Suppressor macrophage treated with lipopolysaccharide for 1 hour (primary cell): ENCODE data around the gene SORD.
A peak's percentile ranks its signal among the peaks of the same experiment; 100 is the strongest.
"Not testable (repeated sequence)": the region's sequence is repeated elsewhere in the genome, so short reads cannot be mapped to it uniquely, and the experiment has no call there.

Experiments
- DNase-seq, 3 donors: peaks; one replicate each; pipeline ENCODE4 v3.0.0-alpha.2; 2020 to 2022

SORD gene

DNA sequence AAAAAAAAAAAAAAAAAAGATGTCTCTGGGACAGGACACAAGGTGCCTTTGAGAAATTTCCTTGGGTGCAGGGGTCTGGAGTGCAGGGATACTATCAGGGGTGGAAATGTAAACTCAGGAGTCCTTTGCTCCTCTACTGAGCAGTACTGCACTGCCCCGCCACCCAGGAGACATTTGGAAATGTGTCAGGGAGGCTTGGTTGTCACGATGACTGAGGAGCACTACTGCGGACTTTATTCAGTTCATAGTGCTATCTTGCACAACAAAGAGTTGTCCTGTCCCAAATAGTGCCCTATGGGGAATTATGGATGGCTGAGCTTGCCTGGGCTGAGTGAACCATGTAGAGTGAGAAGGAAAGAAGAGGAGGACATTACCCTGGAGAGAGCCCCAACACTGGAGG lies 2.6 kb downstream of the SORD start:
- DNase-seq: not testable (repeated sequence)

DNA sequence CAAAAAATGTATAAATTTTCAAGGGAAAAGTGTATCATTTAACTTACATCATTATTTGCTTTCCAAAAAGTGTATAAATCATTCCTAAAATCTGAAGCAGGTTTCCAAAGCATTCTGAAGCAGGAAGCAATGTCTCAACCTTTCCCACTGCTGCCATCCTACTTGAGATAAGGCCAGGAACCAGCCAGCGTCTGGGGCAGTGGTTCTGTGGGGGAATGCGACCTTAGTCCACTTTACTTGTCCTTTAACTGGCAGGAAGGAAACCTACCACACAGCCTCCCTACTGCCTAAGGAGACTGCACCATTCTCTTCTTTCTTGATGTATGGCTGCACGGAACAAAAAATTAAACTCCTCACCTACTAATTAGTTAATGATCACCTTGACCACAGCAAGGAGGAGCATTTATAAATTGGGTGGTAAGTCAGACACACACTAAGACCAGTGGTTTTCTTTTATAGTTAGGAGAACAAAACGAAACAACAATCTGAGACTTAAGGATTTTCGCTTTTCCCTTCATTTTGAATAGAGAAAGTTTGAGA lies 3.7 kb downstream of the SORD start:
- DNase-seq: no peak

DNA sequence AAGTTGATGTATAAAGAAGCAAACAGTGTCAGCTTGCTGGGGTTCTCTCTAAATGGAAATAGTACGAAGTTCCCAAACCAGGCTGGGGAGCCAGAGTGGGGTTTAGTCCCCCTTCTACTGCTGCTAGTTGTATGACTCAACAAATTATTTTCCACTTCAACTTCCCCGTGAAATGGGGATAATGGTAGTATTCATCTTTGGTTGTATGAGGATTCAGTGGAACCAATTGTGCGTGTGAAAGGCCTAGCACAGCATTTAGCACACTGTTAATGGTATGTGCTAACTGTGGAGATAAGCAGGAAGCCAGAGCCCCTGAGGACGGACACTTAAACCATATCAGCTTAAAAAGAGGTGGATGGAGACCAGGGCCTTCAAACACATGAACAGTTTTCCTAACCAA lies 4.2 kb downstream of the SORD start:
- no peak for DNase-seq

DNA sequence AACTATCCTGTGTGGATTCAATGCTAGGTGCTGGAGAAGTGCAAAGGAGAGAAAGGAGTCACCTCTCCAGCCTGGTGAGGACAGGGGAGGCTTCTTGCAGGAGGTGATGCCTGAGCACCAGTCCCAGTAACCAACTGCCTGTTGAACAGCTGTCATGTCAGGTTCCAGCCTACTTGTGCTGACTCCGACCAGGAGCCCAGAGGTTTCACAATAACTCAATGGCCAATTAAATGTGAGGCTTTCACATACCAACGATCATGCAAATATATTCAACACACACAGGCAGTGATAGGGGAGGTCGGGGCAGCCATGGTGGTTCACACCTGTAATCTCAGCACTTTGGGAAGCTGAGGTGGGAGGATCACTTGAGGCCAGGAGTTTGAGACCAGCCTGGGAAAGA lies 7.7 kb downstream of the SORD start:
- DNase-seq: no peak

- not testable (repeated sequence) for DNase-seq
Observed at GRCh38 chr15:45031522-45032028, 8.6 kb downstream of the SORD start.

- DNase-seq: not testable (repeated sequence)
Observed at GRCh38 chr15:45032501-45032900, 9.5 kb downstream of the SORD start.

DNA sequence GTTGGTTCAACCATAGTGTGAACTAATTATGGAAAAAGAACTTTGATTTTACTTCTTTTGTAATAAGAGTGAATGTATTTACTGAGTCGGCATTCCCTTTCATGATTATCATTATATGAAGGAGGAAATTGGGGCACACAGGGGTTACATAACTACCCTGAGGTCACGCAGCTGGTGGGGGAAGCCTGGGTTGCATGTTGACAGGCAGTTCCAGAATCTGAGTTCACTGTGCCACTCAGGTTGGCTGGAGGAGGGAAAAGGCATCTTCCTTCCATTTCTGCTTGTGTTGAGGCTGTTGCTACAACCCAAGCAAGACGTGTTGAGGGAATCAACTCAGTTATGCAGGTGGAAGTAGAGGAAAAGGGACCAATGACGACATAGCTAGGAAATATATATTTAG lies 11.1 kb downstream of the SORD start:
- DNase-seq: peak in 1 of 3 donors; percentile 9

DNA sequence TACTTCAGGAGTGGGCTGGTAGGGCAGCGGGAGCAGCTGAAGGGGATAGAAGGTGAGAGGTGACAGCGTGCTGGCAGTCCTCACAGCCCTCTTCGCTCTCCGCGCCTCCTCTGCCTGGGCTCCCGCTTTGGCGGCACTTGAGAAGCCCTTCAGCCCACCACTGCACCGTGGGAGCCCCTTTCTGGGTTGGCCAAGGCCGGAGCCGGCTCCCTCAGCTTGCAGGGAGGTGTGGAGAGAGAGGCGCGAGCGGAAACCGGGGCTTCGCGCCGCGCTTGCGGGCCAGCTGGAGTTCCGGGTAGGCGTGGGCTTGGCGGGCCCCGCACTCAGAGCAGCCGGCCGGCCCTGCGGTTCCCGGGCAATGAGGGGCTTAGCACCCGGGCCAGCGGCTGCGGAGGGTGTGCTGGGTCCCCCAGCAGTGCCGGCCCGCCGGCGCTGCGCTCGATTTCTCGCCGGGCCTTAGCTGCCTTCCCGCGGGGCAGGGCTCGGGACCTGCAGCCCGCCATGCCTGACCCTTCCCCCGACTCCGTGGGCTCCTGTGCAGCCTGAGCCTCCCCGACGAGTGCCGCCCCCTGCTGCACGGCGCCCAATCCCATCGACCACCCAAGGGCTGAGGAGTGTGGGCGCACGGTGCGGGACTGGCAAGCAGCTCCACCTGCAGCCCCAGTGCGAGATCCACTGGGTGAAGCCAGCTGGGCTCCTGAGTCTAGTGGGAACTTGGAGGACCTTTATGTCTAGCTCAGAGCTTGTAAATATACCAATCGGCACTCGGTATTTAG lies 11.8 kb downstream of the SORD start:
- not testable (repeated sequence) for DNase-seq

DNA sequence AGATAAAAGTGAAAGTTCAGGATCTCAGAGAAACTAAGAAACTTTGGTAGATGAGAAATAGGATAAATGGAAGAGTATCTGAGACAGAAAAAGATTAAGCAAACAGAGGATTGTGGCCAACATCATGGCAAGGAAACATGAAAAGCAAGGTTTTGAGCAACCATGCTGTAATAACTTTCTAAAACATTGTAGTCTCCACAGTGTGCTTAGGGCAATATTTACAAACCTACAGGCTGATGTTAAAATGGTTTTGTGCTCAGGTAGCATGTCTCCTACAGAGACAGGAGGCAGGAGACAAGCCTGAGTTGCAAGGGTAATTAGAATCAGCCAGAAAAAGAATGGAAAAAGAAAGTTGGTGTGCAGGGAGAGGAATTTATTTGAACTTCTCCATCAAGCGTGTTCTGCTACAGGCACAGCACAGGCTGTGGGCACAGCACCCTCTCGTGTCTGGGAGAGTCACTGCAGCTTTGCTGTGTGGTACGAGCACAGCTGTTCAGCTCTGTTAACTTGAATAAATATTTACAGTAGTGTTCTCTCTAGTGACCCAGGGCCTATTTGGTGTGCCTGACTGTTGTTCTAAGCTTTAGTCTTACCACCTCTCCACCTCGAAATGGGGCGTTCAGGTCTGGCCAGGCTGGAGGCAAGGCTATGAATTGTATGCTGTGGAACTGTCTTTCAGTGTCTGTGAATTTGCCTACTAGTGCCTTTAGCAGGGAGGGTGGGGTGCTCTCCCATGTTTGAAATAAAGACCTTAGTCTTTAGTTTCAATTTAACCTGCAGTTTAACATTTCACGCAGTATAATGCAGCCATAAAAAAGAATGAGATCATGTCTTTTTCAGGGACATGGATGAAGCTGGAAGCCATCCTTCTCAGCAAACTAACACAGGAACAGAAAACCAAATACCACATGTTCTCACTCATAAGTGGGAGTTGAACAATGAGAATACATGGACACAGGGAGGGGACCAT lies 14.1 kb downstream of the SORD start:
- peak; percentile 83 to 84 (median 84) for DNase-seq

- no peak for DNase-seq
Observed at GRCh38 chr15:45037936-45038335, 14.9 kb downstream of the SORD start.

- DNase-seq: not testable (repeated sequence)
Observed at GRCh38 chr15:45040396-45040795, 17.4 kb downstream of the SORD start.

GRCh38 chr15:45041538-45041937 lies 18.5 kb downstream of the SORD start:
- not testable (repeated sequence) for DNase-seq

- not testable (repeated sequence) for DNase-seq
Observed at GRCh38 chr15:45042859-45043258, 19.9 kb downstream of the SORD start.

DNA sequence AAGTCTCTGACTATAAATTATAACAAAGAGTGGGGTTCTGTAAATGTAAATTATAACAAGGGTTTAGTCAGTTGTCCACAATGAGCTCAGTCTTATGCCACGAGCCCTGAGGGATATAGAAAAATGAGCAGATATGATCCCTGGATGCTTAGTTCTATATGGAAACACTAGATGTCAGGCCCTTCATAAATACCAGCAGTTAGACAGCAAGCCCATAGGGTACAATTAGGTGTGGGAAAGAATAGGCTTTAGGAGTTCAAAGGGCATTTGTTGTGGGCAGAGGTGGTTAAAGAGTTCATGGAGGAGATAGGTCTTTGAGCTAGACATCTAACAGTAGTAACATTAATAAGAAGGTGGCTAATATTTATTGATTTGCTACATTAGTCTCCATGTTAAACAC lies 21.3 kb downstream of the SORD start:
- not testable (repeated sequence) for DNase-seq

DNA sequence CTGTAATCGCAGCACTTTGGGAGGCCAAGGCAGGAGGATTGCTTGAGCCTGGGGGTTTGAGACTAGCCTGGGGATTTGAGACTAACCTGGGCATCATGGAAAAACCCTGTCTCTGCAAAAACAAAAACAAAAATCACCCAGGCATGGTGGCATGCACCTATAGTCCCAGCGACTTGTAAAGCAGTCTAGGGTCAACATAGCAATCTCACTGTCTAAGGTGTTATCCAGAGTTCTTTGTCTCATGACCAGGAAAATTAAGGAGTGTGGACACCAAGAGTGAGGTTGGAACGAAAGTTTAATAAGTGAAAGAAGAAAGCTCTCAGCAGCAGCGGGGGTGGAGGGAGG lies 25.4 kb downstream of the SORD start:
- DNase-seq: not testable (repeated sequence)

DNA sequence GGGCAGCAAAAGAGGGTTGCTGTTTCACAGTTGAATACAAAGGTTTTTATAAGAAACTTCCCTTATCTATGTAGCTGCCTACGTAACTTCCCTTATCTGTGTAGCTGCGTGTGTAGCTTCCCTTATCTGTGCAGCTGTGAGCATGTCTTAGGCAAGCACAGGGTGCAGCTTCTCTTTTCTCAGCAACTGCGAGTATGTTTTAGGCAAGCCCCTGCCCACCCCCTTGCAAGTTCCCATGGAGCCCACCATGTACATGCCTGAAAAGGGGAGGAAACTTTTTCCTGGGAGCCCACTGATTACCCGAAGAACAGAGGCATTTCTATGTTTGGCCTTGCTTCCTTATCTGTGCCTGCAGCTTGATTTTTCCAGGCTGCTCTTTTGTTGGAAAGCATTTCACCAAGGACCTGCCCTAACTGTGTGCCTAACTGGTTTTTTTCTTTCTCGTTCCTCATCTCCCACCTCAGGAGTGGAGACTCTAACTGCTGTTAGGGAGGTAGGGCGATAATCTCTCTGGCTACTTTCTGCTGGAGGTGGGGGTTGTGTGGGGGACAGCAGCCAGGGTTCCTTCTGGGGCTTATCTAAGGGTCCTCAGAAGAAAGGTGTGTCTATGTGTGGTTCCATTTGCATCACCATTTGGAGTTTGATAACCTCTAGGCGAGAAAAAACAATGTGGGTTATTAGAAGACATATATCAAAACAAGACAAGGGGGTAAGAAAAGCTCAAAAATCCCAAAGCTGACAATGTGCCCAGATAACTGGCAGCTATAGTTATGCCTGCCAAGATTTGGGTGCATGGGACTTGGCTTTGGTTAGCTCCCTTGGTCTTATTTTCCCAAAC lies 26.0 kb downstream of the SORD start:
- peak; percentile 80 to 88 (median 81) for DNase-seq

DNA sequence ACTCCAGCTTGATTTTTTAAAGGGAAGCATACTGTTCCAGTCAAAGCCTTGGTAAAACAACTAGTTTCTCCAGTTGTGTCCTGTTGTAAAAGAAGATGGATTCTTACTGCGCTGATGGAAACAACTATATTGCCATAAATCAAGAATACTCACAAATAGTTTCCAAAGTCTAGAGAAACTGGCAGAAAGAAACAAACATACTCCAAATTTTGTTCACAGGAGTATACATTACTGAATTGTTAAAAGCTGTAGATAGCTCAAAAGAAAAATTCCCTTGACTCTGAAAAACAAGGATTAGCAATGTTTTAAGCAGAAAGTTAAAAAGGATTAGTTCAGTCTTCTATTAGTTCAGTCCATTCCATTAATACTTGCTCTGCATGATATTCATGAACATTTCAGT lies 27.6 kb downstream of the SORD start:
- no peak for DNase-seq

DNA sequence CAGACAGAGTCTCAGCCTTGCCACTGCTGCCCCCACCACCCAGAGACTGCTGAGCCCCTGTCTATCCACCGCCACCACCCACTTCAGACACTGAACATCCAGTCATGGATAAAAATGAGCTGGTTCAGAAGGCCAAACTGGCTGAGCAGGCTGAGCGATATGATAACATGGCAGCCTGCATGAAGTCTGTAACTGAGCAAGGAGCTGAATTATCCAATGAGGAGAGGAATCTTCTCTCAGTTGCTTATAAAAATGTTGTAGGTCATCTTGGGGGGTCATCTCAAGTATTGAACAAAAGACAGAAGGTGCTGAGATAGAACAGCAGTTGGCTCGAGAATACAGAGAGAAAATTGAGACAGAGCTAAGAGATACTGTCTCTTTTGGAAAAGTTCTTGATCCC lies 29.7 kb downstream of the SORD start:
- not testable (repeated sequence) for DNase-seq

DNA sequence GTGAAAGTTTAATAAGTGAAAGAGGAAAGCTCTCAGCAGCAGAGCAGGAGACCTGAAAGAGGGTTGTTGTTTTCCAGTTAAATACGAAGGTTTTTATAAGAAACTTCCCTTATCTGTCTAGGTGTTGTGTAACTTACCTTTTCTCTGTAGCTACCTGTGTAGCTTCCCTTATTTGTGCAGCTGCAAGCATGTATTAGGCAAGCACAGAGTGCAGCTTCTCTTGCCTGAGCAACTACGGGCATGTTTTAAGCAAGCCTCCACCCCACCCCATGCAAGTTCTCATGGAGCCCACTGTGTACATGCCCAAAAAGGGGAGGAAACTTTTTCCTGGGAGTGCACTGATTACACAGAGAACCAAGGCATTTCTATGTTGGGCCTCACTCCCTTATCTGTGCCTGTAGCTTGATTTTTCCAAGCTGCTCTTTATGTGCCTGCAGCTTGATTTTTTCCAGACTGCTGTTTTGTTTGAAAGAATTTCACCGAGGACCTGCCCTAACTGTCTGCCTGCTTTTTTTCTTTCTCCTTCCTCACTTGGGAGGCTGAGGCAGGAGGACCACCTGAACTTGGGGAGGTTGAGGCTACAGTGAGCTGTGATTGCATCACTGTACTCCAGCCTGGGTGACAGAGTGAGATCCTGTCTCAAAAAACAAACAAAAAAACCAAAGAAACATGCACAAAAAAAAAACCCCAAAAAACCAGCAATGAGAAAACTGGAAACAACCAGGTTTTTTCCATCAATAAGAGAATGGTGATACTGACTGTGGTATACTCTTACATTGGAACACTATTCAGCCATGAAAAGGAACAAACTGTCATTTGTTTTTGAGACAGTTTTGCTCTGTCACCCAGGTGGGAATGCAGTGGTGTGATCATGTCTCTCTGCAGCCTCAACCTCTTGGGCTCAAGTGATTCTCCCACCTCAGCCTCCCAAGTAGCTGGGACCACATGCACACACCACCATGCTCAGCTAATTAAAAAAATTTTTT lies 36.0 kb downstream of the SORD start:
- peak in 2 of 3 donors; percentile 9 to 36 for DNase-seq

DNA sequence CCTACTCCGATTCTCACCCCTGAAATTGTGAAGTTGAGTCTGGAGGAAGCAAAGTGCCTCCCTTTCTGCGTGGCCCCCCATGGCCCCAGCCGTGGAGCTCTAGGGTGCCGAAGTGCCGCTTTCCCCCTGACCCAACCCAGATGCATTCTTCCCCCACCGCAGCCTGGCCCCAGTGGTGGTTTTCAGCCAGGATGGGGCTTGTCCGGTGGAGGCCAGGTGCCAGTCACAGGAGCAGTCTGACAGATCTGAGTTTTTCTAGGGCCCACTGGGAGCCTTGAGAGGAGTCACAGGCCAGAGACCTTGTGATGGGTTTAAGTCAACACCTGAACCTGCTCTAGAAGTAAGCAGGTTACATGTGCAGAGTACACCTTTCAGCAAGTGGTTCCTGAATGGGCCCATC lies 39.3 kb downstream of the SORD start:
- not testable (repeated sequence) for DNase-seq

DNA sequence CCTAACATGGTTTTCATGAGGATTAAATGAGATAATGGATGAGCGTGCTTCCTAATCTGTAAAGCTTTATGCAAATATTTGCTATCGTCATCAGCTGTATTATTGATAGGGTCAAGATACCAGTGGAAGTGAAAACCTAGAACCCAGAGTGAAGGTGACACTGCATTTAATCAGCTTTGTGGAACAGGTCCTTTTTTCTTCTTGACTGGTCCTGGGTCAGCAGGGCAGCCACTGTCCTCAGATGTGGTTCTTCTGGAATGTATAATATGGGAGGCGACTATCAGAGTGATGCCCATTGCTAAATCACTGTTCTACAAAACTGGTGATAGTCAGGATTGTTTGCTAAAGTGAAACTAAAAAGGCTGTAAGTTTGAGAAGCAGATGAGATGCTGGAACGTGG lies 41.4 kb downstream of the SORD start:
- no peak for DNase-seq
